H9 (cell line): ENCODE data around the gene SLC2A3. TPM values are rescaled to one million over a fixed set of nuclear protein-coding genes. Genes with fewer than 3 reads are reported as not detected.

Experiments
- DNase-seq: peaks from one replicate; pipeline ENCODE4 v3.0.0-alpha.2; 2017
- H2AFZ ChIP-seq: one replicate; pipeline ENCODE4 v1.6.1; 2013; ENCODE audit warnings: mild to moderate bottlenecking, low read length, control low read depth, moderate library complexity
- H2AK5ac ChIP-seq: 2 replicates; pipeline ENCODE4 v1.6.1; 2013; ENCODE audit warnings: low read length, control low read depth, mixed read lengths; ENCODE audit not compliant: insufficient read length
- H2BK120ac ChIP-seq: one replicate; pipeline ENCODE4 v1.6.1; 2013; ENCODE audit warnings: low read depth, mild to moderate bottlenecking, low read length, control low read depth, inconsistent platforms; ENCODE audit not compliant: poor library complexity, severe bottlenecking
- H2BK12ac ChIP-seq: 2 replicates; pipeline ENCODE4 v1.6.1; 2013; ENCODE audit warnings: low read length, control low read depth, mixed read lengths, low read depth; ENCODE audit not compliant: insufficient read length
- H2BK15ac ChIP-seq: 2 replicates; pipeline ENCODE4 v1.6.1; 2013; ENCODE audit warnings: low read depth, low read length, control low read depth
- H2BK20ac ChIP-seq: one replicate; pipeline ENCODE4 v1.6.1; 2013; ENCODE audit warnings: low read depth, mild to moderate bottlenecking, low read length, control low read depth, inconsistent platforms; ENCODE audit not compliant: poor library complexity, severe bottlenecking
- H2BK5ac ChIP-seq: 2 replicates; pipeline ENCODE4 v1.6.1; 2013; ENCODE audit warnings: low read length, control low read depth, mixed read lengths; ENCODE audit not compliant: insufficient read length
- H3K14ac ChIP-seq: 2 replicates; pipeline ENCODE4 v1.6.1; 2013; ENCODE audit warnings: low read length, control low read depth; ENCODE audit not compliant: insufficient read depth
- H3K18ac ChIP-seq: 2 replicates; pipeline ENCODE4 v1.6.1; 2013; ENCODE audit warnings: low read depth, mild to moderate bottlenecking, mixed read lengths, low read length, control low read depth; ENCODE audit not compliant: insufficient read length
- H3K23ac ChIP-seq: 2 replicates; pipeline ENCODE4 v1.6.1; 2013; ENCODE audit warnings: low read length, control low read depth, mixed read lengths, low read depth; ENCODE audit not compliant: insufficient read length
- H3K23me2 ChIP-seq: 2 replicates; pipeline ENCODE4 v1.6.1; 2013; ENCODE audit warnings: low read depth, mild to moderate bottlenecking, mixed read lengths, low read length, control low read depth; ENCODE audit not compliant: insufficient read length, poor library complexity, severe bottlenecking
- H3K27ac ChIP-seq: 2 replicates; pipeline ENCODE4 v1.5.1; 2013; ENCODE audit warnings: low read length, control low read depth, mixed read lengths, low read depth; ENCODE audit not compliant: insufficient read length
- H3K27me3 ChIP-seq: 2 replicates; pipeline ENCODE4 v1.6.1; 2013; ENCODE audit warnings: low read length, control low read depth, inconsistent platforms; ENCODE audit not compliant: insufficient read depth
- H3K4ac ChIP-seq: 2 replicates; pipeline ENCODE4 v1.6.1; 2013; ENCODE audit warnings: low read depth, mild to moderate bottlenecking, control low read depth, inconsistent platforms, low read length, moderate library complexity
- H3K4me1 ChIP-seq: 2 replicates; pipeline ENCODE4 v1.6.1; 2013; ENCODE audit warnings: low read length, control low read depth, inconsistent platforms; ENCODE audit not compliant: insufficient read depth
- H3K4me2 ChIP-seq: 2 replicates; pipeline ENCODE4 v1.6.1; 2013; ENCODE audit warnings: low read length, control low read depth, mixed read lengths; ENCODE audit not compliant: insufficient read length, insufficient read depth
- H3K56ac ChIP-seq: 2 replicates; pipeline ENCODE4 v1.6.1; 2013; ENCODE audit warnings: low read depth, mild to moderate bottlenecking, mixed read lengths, low read length, control low read depth; ENCODE audit not compliant: insufficient read length
- H3K79me1 ChIP-seq: 2 replicates; pipeline ENCODE4 v1.6.1; 2013; ENCODE audit warnings: low read depth, mild to moderate bottlenecking, moderate library complexity, low read length, control low read depth, inconsistent platforms; ENCODE audit not compliant: insufficient read depth, poor library complexity, severe bottlenecking
- H3K79me2 ChIP-seq: 2 replicates; pipeline ENCODE4 v1.6.1; 2013; ENCODE audit warnings: low read length, control low read depth, inconsistent platforms; ENCODE audit not compliant: insufficient read depth
- H3K9ac ChIP-seq: 2 replicates; pipeline ENCODE4 v1.6.1; 2013; ENCODE audit warnings: low read length, control low read depth, mixed read lengths; ENCODE audit not compliant: insufficient read length; ENCODE audit errors: extremely low read depth
- H3K9me3 ChIP-seq: one replicate; pipeline ENCODE4 v1.6.1; 2013; ENCODE audit warnings: low read depth, low read length, inconsistent platforms; ENCODE audit not compliant: control insufficient read depth
- H3T11ph ChIP-seq: one replicate; pipeline ENCODE4 v1.6.1; 2013; ENCODE audit warnings: mild to moderate bottlenecking, low read length, control low read depth, inconsistent platforms
- H4K20me1 ChIP-seq: one replicate; pipeline ENCODE4 v1.6.1; 2013; ENCODE audit not compliant: control insufficient read depth, insufficient read length, insufficient read depth
- H4K5ac ChIP-seq: 2 replicates; pipeline ENCODE4 v1.6.1; 2013; ENCODE audit warnings: low read depth, mild to moderate bottlenecking, mixed read lengths, low read length, control low read depth; ENCODE audit not compliant: insufficient read length
- H4K8ac ChIP-seq: replicated peaks from 2 replicates; pipeline ENCODE4 v1.6.1; 2013; ENCODE audit warnings: low read length, control low read depth, mixed read lengths, low read depth; ENCODE audit not compliant: insufficient read length
- H4K91ac ChIP-seq: 2 replicates; pipeline ENCODE4 v1.6.1; 2013; ENCODE audit warnings: low read depth, mild to moderate bottlenecking, moderate library complexity, mixed read lengths, low read length, control low read depth; ENCODE audit not compliant: insufficient read length
- H3K27ac Mint-ChIP-seq, 3 experiments: 2 replicates in 2 of 3; 3 replicates in 1 of 3; pipeline ENCODE4 v1.8.0; 2020 to 2021; ENCODE audit warnings: mixed read lengths in 3 of 3, mild to moderate bottlenecking in 1 of 3, moderate library complexity in 1 of 3
- H3K27me3 Mint-ChIP-seq: 2 replicates; pipeline ENCODE4 v1.8.0; 2021; ENCODE audit warnings: low read depth, mild to moderate bottlenecking, moderate library complexity, mixed read lengths
- H3K36me3 Mint-ChIP-seq, 3 experiments: 2 replicates in 2 of 3; 3 replicates in 1 of 3; pipeline ENCODE4 v1.8.0; 2020 to 2021; ENCODE audit warnings: low read depth in 3 of 3, mixed read lengths in 3 of 3; ENCODE audit not compliant: insufficient read depth in 1 of 3
- H3K4me1 Mint-ChIP-seq, 2 experiments: 2 replicates each; pipeline ENCODE4 v1.8.0; 2020; ENCODE audit warnings: mixed read lengths in 2 of 2
- H3K4me3 Mint-ChIP-seq, 2 experiments: 2 replicates in 1 of 2; 3 replicates in 1 of 2; pipeline ENCODE4 v1.8.0; 2020 to 2021; ENCODE audit warnings: mild to moderate bottlenecking in 2 of 2, mixed read lengths in 2 of 2, moderate library complexity in 1 of 2
- H3K9me3 Mint-ChIP-seq, 2 experiments: 2 replicates in 1 of 2; 3 replicates in 1 of 2; pipeline ENCODE4 v1.8.0; 2020; ENCODE audit warnings: mild to moderate bottlenecking in 2 of 2, mixed read lengths in 2 of 2, moderate library complexity in 1 of 2
- WGBS: extraction: QIAGEN DNeasy Blood & Tissue Kit; methylation state at CpG from one replicate; pipeline ENCODE4 v1.1.7; 2013; ENCODE audit warnings: missing lambda C conversion rate, low lambda C conversion rate, mixed read lengths; ENCODE audit not compliant: insufficient read length; ENCODE audit errors: extremely low coverage; 5-methylcytosine and 5-hydroxymethylcytosine counted together
- total RNA-seq: library from RNA; stranded (reverse); gene quantifications from 2 replicates; pipeline ENCODE4 v1.2.1, GENCODE V29; 2021
- TF ChIP-seq, protein P1 (sequence below): fragments of 200-600 bp; sonication (generic); conservative IDR thresholded peaks from 3 replicates; pipeline ENCODE4 v1.8.0; 2021; ENCODE audit warnings: antibody characterized with exemption, mild to moderate bottlenecking

SLC2A3 gene
- total RNA-seq, 1 experiment from 2014 or later: 569 TPM

GRCh38 chr12:7916936-7917335, 19.1 kb downstream of the SLC2A3 start:
- no peak overlapping the region for H3K23ac ChIP-seq
- no peak overlapping the region for H3K56ac ChIP-seq
- H4K20me1 ChIP-seq: no peaks in the 10 kb centered on the region
- peak overlapping the region; percentile 91 to 94 (median 91); a peak in 5 of 7 replicates for H3K27ac Mint-ChIP-seq
- H3K14ac ChIP-seq: no peak overlapping the region; the same call in 1 of the 2 replicates
- no peak overlapping the region for H2BK15ac ChIP-seq
- H3K4me2 ChIP-seq: no peak overlapping the region
- TF ChIP-seq, protein P1, sequence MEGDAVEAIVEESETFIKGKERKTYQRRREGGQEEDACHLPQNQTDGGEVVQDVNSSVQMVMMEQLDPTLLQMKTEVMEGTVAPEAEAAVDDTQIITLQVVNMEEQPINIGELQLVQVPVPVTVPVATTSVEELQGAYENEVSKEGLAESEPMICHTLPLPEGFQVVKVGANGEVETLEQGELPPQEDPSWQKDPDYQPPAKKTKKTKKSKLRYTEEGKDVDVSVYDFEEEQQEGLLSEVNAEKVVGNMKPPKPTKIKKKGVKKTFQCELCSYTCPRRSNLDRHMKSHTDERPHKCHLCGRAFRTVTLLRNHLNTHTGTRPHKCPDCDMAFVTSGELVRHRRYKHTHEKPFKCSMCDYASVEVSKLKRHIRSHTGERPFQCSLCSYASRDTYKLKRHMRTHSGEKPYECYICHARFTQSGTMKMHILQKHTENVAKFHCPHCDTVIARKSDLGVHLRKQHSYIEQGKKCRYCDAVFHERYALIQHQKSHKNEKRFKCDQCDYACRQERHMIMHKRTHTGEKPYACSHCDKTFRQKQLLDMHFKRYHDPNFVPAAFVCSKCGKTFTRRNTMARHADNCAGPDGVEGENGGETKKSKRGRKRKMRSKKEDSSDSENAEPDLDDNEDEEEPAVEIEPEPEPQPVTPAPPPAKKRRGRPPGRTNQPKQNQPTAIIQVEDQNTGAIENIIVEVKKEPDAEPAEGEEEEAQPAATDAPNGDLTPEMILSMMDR: no peak
- H3K27me3 ChIP-seq: no peaks in the 10 kb centered on the region
- H2AFZ ChIP-seq: no peak overlapping the region
- no peaks in the 10 kb centered on the region for H3K23me2 ChIP-seq
- no peak overlapping the region for H4K91ac ChIP-seq
- H2BK120ac ChIP-seq: no peak overlapping the region
- no peak overlapping the region for H2BK5ac ChIP-seq
- peaks cover 4% of the 10 kb centered on the region; the same call in 1 of the 2 replicates for H3K4me1 ChIP-seq
- no peak overlapping the region for H2AK5ac ChIP-seq
- peaks cover 24 to 27% of the 10 kb centered on the region in 2 experiments for H3K4me1 Mint-ChIP-seq
- H3K27me3 Mint-ChIP-seq: no peaks in the 10 kb centered on the region; the same call in none of the 2 replicates
- no peak overlapping the region for H2BK20ac ChIP-seq
- H4K5ac ChIP-seq: no peak overlapping the region
- H3T11ph ChIP-seq: no peak overlapping the region
- no CpG with 5 or more reads among the region's 1 CpG for WGBS
- H4K8ac ChIP-seq: no peak overlapping the region
- no peaks in the 10 kb centered on the region for H3K79me2 ChIP-seq
- peak; percentile 66 for DNase-seq
- no peak overlapping the region for H3K9ac ChIP-seq
- no peak overlapping the region for H2BK12ac ChIP-seq
- no peak overlapping the region for H3K4ac ChIP-seq
- H3K79me1 ChIP-seq: no peaks in the 10 kb centered on the region
- no peaks in the 10 kb centered on the region for H3K9me3 Mint-ChIP-seq
- H3K18ac ChIP-seq: no peak overlapping the region
- H3K36me3 Mint-ChIP-seq: peaks cover 23 to 49% (median 42%) of the 10 kb centered on the region in 3 experiments; a peak in 6 of 7 replicates
- no peak overlapping the region; a peak in 1 of 5 replicates for H3K4me3 Mint-ChIP-seq
- no peak overlapping the region for H3K27ac ChIP-seq
- no peaks in the 10 kb centered on the region for H3K9me3 ChIP-seq
